H1 (cell line): ENCODE results near the gene DHRS13.

ENCODE experiments used
- RXRA ChIP-seq: IDR thresholded peaks from 2 replicates; pipeline ENCODE4 v1.6.1; 2011; ENCODE audit warnings: low read depth, mild to moderate bottlenecking, low read length, moderate library complexity; ENCODE audit not compliant: insufficient read depth
- TF ChIP-seq, protein P1 (sequence below), 3 experiments: IDR thresholded peaks; 1 replicate in 2 of 3; 2 replicates in 1 of 3; pipeline versions ENCODE4 v1.5.1 to v1.6.1; 2011; ENCODE audit warnings: low read length in 3 of 3, mild to moderate bottlenecking in 3 of 3, inconsistent platforms in 2 of 3, low read depth in 1 of 3, moderate library complexity in 1 of 3; ENCODE audit not compliant: insufficient read depth in 1 of 3; ENCODE audit errors: control extremely low read depth in 1 of 3

DNA sequence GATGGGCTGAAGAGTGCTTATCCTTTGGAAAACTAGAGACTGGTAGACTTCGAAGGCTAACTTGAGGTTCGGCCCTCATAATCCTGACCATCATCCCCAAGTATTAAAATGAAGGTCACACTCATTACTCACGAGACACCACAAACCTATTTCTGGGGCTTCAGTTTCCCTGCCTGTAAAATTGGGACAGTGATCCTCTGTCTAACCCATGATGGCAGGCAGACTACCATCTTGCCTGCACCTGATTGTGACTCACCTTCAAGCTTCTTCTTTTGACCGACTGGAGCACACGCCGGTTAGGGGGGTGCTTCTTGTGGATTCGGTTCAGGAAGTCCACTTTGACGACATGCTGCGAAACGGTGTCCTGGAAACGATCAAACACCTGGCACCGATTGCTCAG lies 14.2 kb upstream of the DHRS13 start:
- TF ChIP-seq, protein P1, sequence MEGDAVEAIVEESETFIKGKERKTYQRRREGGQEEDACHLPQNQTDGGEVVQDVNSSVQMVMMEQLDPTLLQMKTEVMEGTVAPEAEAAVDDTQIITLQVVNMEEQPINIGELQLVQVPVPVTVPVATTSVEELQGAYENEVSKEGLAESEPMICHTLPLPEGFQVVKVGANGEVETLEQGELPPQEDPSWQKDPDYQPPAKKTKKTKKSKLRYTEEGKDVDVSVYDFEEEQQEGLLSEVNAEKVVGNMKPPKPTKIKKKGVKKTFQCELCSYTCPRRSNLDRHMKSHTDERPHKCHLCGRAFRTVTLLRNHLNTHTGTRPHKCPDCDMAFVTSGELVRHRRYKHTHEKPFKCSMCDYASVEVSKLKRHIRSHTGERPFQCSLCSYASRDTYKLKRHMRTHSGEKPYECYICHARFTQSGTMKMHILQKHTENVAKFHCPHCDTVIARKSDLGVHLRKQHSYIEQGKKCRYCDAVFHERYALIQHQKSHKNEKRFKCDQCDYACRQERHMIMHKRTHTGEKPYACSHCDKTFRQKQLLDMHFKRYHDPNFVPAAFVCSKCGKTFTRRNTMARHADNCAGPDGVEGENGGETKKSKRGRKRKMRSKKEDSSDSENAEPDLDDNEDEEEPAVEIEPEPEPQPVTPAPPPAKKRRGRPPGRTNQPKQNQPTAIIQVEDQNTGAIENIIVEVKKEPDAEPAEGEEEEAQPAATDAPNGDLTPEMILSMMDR (IDR thresholded peaks at IDR 0.05; ENCODE audit: control extremely low read depth in 1 of 3, insufficient read depth in 1 of 3, low read depth in 1 of 3, low read length in 3 of 3) = no peak
- no peak for TF ChIP-seq RXRA
